HG03520 (cell line): ENCODE data around the gene PSD2.

Experiments
- ATAC-seq: cut with Tn5 transposase; IDR thresholded peaks from one replicate; pipeline ENCODE4 v1.9.1; 2021; ENCODE audit warnings: mild to moderate bottlenecking, moderate library complexity; ENCODE audit not compliant: unreplicated experiment

Gene PSD2

DNA sequence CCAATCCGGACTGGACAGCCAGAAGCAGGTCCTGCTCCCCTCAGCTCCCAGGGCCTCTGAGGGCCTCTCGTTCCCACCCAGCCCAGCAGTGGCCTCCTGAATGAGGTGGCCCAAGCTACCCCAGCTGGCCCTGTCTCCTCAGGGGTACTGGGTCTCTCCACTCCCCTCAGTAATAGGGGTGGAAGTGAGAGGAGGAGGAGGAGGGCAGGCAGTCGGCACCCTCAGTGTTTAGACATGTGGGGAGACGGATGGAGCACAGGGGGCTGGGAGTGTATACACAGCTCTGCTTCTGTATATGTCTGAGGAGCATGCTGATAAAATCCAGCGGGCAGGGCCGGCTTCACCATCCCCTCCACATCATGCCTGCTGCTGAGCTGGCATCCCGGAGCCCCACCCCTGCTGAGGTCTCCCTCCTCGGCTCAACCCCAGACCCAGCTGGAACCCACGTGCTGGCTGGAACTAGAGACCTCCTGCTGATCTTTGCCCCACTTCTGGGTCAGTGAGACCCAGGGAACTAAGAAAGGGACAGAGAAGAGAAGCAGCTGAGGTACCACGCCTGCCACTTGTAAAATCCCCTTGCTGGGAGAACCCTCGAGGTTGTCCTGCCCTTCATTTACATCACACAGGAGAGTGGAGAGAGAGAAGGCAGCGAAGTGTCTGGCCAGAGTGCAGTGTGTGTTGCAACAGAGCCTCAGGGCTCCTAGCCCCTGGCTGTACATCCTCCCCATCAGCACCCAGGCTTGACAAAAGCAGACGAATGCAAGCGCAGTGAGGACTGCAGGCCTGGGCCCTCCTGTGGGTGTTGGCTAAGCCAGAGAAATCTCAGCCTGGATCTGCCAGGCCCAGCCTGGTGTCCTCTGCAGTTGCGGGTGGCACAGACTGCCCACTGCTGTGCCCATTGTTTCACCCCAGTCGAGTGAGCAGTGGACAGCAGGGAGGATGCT, 77.5 kb downstream of the PSD2 start:
- no peak for ATAC-seq

GRCh38 chr5:139875957-139876356, 80.3 kb downstream of the PSD2 start:
- ATAC-seq = no peak

- ATAC-seq = no peak
Observed at GRCh38 chr5:139877129-139877597, 81.6 kb downstream of the PSD2 start.

DNA sequence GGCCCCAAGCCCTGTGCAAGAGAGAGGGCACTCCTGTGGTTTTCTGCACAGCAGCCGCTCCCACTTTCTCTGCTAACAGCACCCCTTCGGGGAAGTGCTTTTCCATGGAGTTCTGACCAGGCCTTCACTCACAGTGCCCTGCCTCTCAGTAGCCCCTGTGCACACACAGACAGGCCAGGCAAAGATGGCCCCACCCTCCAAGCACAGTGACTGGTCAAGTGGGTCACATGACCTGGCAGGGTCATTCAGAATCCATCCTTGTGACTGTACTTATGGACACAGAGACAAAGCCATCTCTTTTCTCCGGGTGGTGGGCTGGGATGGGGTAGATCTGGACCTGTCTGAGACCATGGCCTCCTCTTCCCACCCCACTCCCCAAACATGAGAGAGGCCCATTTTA, 82.5 kb downstream of the PSD2 start:
- ATAC-seq = no peak

DNA sequence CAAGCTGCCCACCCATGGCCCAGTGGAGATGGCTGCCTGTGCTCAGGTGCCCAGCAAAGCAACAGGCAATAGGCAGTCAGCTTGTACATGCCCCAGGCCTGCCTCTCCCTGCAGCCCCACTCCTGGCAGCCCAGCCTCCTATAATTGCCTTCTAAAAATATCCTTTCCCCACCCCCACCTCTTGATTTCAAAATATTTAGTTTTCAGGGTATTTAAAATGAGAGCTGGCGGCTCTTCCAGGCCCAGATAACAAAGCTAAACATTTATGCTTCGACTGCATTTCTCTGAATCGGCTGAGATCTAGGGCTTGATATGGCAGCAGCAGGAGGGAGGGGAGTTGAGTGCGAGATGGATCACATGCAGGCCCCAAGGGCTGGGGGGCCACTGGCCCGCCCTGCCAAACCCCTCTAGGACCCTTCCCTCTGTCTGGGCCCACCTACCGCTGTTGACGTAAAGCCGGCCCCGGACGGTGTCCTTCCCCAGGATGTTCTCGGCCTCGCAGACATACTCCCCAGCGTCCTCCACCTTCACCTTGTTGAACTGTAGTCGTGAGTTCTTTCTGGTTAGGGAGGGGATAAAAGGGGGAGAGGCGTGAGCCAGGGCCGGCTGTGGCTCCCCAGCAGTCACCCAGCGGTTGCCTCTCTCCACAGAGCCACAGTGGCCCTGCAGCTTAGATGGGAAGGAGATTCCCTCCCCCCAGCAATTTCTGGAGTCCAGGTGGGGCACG, 85.0 kb downstream of the PSD2 start:
- no peak for ATAC-seq

- ATAC-seq = no peak
Observed at GRCh38 chr5:139881143-139881733, 85.6 kb downstream of the PSD2 start.

DNA sequence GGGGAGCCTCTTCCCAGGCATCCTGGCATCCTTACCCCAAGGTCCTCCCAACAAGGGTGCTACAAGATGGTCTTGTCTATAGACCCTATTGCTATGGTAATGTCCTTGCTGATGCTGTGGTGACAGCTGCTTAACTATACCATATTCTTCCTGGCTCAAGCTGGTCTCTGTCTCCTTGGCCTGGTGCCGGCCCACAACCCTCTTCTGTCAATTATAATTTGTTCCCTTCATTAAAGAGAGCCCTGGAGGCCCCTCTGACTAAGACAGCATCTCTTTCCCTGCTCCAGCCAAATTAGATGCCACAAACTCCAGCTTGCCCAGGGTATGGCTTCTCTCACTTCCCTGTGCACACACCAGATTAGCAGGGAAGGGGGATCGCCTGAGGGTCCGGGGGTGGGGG, 86.7 kb downstream of the PSD2 start:
- no peak for ATAC-seq

DNA sequence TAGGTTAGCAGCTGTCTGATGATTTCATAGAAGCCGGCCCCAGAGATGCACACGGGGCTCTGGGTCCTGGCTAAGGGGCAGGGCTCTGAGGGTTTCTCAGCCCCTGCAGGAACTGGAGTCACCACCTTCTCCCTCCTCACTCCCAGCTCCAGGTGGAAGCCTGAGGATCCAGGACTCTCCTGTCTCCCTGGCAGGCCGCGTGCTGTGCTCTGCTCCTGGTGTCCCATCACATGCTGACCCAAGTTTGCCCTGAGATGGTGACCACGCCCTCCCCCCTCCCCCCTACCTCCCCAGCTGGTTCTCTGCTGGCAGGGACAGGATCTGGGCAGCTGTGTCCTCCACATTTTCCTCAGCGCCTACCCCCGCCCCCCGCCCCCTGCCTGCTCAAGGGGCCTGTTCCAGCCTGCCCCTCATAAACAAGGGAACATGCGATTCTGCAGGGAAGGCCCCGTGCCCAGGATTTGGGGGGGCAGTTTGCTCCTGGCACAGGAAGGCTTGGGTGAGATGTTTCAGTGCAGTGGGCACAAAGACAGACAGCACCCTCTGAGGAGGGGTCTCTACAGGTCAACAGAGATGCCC, 87.4 kb downstream of the PSD2 start:
- no peak for ATAC-seq

- ATAC-seq = no peak
Observed at GRCh38 chr5:139884144-139884543, 88.5 kb downstream of the PSD2 start.

- no peak for ATAC-seq
Observed at GRCh38 chr5:139884734-139885133, 89.1 kb downstream of the PSD2 start.

DNA sequence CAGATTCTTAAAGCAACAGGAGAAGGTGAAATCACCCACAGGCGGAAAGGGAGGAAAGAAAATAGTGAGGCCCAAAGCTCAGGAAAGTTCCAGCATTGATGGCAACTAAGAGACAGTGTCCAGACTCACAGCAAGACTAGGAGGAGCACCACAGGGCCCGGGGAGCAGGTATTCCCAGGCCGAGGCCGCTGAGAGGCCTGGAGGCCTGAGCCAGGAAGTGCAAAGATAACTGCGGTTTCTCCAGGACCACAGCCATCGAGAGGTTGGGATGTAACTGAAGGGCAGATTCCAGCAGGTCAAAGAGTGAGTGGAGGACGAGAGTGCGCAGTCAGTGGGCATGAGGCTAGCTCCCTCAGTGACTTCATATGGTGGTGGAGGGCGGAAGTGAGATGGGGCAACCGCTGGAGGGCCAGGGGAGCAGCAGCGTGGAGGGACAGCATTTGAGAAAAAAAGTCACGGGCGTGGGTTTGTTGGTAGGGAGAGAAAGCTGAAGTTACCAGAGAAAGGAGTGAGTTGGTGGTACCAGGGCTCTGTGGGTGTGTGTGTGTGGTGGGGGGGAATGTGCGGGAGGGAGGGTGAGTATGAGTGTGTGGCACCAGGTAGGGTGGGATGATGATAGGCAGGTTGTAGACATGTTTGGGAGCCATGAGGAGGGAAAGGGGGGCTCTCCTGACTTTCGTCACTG, 89.7 kb downstream of the PSD2 start:
- no peak for ATAC-seq

DNA sequence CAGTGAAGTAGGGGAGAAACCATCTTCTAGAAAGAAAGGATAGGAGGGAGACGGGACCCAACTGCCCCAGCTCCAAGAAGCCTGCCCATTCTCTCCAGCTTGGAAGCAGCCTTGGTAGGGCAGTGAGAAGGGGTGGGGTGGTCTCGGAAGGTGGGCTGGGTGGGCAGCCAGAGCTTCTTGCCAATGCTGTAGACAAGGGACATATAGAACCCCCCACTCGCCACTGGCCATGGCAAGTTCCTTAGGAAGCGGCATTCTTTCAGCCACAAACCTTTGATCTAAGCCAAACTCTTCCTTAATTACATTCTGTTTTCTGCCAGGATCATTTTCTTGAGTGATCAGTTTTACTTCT, 90.2 kb downstream of the PSD2 start:
- no peak for ATAC-seq

DNA sequence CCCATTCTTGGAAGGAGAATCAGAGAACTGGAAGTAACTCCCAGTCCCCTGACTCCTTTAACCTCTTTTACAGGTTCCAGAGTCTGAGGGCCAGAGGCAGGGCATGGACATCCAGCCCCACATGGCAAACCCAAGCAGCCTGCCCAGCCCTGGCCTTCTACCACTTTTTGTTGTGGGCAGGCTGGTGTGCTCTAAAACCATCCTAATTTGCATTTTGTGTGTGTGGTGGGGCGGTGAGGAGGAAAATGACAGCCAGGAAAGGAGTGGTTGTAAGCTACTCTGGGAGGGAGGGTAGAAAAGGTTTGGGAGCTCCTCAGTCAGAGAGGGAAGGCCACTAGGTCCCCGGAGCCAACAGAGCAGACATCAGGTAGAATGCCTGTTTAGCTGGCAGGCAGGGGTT, 90.6 kb downstream of the PSD2 start:
- ATAC-seq = no peak

- no peak for ATAC-seq
Observed at GRCh38 chr5:139888370-139888769, 92.8 kb downstream of the PSD2 start.

DNA sequence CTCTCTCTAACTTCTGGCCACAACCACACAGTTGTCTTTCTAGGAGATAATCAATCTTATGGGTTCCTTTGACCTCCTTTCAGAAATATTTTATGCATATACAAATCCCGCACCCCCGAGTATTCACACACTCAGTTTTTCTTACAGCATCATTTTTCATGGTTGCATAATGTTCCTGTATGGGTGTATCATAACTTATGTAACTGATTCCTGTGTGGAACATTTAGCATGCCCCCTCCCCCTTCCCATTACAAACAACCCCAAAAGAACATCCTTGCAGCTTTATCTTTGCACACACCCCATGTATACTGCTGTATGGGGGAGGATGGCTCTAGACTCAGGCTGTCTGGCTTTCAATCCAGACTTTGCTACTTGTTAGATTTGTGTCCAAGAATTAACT, 93.8 kb downstream of the PSD2 start:
- ATAC-seq = no peak

DNA sequence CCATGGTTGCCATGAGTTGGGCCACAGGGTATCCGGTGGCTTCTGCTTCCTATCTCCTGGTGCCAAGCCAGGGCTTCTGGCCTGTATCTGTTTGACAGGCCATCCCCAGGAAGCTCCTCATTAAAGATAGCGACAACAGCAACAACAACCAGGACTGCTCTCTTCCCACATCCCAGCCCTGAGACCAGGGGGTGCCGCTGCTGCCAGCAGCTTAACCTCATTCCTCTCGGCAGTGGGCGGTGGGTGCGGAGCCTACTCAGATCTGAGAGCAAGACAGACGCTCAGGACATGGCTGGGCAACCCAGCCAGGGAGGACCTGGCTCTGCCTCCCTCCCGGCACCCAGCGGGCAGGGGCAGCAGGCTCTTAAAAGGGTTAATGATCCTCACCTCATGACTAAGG, 98.3 kb downstream of the PSD2 start:
- ATAC-seq = no peak
